NCI-H446 treated with DMSO at 0.1 percent for 48 hours (cell line): ENCODE results near the gene PHF21A.

Experiments
- DNase-seq: peaks from one replicate; lab custom pipeline; 2025; lab: John Stamatoyannopoulos, UW

PHF21A gene

DNA sequence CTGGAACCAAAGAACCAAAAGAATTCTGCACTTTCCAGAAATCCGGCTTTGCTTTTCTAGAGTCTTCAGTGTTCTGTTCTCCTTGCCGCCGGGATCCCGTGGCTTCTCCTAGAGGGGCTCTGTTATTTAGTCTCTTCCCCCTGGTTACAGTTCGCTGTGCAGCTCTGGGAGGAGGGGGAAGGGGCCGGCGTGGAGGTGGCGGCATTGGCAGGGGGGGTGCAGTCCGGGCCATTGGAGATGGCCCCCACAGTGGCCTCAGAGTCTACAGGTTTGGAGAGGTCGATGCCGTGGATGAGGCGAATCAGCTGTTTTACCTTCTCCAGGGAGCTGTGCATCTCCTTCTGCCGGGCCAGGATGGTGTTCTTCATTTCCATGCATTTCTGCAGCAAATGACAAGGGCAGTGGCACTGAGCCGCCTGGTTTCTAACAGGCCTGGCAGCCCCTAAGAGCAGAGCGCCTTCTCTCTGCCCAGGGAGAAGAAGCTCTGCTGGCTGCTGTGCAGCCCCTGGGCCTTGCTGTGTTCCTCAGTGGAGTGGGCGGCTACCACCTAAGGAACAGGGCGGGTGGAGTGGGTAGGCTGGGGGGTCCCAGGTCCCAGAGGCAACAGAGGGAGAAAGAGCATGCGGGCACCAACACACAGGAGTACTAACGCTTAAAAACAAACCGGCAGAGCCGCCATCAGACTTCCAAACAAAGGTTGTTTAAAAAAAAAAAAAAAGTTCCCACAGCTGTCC lies 187.2 kb downstream of the PHF21A start:
- DNase-seq, result no peak

DNA sequence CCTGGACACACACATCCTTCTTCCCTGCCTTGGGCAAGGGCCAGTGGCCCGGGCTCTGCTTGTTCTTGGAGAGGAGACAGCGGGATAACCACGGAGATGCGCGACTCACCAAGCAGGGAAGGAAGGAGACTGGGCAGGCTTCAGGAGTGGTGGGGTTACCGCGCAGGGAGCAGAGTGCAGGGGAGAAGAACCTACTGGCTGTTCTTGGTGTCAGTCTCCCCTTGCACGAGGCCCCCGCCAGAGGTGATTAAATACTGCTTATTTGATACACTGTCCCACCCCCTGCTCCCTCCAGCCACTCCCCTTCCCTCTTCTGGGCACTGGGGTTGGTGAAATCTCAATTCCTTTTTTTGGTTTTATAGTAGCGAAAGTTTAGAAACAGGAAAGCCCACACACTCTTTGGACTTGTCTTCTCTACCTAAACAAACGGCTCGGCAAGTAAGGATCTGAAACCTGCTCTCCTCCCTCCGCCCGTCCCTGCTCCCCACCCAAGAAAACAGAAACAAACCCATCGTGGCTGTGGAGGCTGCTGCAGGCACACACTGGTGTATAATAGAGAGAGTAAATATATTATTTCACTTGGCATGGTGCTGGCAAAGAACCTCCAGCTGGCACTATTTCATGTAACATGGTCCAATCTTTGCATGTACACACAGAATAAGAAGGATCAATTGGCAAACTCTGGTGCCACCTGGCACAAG lies 188.0 kb downstream of the PHF21A start:
- DNase-seq, result peak; percentile 20

DNA sequence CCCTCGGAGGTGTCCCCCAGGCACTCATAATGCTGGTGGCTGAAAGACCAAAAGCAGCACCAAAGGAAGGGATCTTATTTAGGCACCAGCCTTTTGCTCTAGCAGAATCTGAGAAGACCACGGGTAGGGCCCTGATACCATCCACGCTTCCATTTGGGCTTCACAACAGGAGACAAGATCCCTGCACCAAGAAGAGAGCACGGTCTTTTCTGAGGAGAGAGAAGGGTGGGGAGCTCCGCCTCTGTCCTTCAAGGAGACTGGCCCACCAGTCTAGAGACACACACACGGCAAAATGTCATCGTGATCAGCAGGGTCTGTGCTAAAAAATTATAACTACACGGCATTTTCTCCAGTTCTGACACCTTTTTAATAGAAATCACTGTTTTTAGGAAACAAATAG lies 189.0 kb downstream of the PHF21A start:
- DNase-seq, result no peak

DNA sequence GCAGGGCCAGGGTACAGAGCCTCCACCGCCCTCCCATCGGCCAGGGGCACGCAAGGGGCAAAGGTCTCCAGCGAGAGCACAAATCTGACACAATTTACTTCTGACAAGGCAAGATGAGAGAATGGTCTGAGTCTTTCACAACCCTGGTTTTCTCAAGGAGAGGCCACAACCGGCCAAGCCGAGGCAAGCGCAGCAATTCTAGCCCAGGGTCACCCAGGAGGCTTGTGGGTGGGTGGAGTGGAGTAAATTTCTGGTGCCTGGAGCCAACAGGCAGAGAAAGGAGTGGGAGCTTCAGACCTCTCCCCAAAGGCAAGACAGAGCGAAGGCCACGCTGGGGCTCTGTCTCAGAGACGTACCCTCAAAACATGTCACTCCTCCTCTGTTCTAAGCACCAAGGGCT lies 189.5 kb downstream of the PHF21A start:
- DNase-seq, result no peak

DNA sequence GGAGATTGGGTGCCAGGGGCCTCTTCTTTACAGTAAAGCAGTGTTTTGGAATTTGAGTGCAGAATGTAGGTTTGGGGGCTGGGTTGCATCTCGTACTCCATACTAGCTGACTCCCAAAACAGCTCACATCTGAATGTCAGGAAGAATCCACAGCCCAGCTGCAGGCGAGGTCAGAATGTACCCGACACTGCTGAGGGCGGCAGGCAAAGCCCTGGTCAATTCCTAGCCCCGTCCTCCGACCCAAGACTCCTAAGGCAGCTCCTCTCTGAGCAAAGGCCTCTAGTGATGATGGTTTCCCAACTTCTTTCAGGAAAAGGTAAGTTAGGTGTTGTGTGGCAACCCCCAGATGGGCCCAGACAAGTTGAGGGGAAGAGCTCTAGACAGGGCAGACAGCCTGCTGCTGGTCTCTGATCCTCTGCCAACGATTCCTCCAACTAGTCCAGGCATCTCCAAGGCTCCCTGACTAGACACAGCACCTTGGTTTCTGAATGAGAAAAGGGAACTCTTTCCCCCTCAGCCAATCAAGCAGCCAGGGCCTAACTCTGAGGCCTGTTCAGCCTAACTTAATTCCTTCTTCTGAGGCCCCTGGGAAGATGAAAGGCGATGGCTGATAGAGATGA lies 190.2 kb downstream of the PHF21A start:
- DNase-seq, result no peak

DNA sequence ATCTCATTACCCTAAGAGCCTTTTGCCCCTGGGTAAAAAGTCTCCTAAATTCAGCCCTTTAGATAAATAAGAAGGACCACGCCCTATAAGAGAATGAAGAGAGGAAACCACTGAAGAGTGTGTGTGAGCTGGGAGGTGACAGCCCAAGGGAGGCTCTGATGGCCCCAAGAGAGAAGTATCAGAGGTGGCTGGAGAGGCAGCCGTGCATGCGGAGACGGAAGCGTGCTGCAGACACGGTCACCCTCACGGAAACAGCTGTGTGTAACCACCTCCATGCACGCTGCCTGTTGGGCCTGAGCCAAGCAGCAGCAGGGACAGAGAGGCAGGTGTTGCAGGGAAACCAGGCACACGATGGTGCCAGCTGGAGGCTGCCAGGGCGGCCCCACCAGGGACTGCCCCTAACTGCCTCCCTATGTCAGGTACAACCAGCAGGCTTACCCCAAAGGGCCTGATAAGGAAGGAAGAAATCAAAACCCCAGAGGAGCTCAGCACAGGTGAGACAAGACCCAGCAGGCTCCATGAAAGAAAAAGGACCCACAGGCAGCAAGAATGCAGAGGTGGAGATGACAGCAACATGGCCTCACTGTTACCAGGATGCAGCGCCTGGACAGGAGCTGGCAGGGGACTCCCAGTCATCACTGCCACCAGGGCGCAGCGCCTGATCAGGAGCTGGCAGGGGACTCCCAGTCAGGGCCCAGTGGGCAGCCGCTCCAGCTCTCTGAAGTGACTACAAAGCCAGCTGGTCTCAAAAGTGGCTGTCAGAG lies 191.0 kb downstream of the PHF21A start:
- DNase-seq, result no peak

DNA sequence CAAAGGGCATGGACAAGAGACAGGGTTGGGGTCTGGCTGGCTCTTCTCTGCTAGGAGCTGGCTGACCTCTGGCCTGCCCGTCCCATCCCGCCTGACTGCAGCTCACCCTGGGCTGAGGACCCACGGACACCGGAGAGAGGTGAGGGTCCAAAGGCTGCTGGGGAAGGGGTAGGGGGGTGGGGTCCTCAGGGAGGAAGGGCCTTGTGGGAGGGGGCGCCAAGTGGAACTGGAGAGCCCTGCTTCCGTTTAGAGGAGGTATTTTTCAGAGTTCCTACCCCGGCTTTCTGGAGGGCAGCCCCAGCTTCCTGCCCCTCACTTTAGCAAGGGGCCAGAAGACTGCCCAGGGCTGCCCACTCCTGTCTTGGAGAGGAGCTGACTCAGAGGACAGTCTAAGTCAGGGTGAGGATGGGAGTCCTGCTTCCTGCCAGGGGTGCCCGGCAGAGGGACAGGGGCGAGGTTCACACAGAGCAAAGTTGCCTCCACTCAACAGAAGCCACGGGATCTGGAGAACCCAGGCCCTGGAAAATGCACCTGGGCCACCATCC lies 191.7 kb downstream of the PHF21A start:
- no peak for DNase-seq

DNA sequence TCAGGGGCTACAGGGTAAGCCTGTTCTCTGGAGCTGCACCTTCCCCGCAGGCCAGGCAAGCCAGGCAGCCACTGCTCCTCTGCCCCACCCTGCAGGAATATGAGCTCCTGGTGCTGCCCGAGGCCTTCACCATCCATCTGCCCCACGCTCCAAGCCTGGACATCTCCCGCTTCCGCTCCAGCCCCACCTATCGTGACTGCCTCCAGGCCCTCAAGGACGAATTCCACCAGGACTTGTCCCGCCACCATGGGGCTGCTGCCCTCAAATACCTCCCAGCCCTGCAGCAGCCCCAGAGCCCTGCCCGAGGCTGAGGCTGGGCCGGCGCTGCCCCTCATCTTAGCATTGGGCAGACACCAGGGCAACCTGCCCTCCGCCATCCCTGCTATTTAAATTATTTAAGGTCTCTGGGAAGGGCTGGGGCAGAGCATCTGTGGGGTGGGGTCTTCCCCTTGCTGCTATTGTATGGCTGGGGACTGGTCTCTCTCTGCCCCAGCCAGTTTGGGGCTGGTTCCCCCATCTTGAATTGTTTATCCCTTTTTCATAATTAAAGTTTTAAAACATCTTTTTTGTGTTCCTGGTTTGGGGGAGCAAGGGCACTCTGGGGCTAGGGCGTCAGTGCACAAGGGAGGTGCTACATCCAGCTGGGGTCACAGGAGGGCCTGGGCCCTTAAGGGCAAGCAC lies 192.6 kb downstream of the PHF21A start:
- DNase-seq, result no peak

DNA sequence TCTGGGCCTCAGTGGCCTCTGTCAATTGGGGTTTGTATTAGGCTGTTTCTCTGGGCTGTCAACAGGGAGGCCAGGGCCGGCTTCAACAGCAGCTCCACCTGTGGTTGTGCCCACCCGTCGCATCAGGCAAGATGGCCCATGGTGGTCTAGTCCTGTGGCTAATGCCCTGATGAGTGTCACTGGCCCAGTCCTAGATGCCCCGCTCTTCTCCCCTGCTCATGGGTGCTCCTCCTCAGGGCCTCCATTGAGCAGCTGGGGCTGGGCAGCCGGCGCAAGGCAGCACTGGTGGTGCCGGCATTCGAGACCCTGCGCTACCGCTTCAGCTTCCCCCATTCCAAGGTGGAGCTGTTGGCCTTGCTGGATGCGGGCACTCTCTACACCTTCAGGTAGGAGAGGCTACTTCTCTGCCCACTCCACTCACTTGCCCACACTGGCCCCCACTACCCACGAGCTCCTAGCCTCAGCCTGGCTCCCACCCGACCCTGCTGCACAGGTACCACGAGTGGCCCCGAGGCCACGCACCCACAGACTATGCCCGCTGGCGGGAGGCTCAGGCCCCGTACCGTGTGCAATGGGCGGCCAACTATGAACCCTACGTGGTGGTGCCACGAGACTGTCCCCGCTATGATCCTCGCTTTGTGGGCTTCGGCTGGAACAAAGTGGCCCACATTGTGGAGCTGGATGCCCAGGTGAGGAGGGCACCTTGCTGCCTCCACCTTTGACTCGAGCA lies 193.4 kb downstream of the PHF21A start:
- no peak for DNase-seq

DNA sequence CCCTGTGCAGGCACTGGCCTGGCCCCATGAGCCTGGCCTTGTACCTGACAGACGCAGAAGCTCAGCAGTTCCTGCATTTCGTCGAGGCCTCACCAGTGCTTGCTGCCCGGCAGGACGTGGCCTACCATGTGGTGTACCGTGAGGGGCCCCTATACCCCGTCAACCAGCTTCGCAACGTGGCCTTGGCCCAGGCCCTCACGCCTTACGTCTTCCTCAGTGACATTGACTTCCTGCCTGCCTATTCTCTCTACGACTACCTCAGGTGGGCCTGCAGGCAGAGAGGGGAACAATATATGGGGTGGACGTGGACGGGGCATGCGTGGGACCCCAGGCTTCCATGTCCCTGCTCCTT lies 193.9 kb downstream of the PHF21A start:
- DNase-seq, result no peak

DNA sequence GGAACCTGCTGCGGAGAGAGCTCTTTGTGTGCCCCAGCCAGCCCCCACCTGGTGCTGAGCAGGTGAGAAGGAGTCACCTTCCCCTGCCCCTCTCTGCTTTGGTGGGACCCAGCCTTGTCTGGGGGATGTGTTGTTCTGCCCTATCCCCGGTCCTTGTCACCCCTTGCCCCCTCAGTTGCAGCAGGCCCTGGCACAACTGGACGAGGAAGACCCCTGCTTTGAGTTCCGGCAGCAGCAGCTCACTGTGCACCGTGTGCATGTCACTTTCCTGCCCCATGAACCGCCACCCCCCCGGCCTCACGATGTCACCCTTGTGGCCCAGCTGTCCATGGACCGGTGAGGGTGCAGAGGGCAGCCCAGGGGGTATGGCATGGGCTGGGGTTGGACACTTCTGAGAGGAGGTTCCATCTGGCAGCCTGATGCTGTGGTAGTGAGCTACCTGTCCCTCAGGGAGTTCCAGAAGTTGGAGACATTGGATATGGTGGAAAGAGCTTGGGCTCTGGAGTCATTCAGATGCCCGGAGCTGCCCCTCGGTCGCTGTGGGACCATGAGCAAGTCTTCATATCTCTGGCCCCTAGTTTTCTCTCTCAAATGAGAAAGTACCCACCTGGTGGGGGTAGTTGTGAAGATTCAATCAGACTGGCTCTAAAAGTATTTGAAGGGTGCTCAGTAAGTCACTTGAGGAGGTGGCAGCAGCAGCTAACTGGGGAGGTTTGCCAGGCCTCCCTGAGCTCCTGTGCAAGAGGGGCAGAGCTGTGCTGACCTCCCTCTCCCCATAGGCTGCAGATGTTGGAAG lies 194.5 kb downstream of the PHF21A start:
- no peak for DNase-seq

DNA sequence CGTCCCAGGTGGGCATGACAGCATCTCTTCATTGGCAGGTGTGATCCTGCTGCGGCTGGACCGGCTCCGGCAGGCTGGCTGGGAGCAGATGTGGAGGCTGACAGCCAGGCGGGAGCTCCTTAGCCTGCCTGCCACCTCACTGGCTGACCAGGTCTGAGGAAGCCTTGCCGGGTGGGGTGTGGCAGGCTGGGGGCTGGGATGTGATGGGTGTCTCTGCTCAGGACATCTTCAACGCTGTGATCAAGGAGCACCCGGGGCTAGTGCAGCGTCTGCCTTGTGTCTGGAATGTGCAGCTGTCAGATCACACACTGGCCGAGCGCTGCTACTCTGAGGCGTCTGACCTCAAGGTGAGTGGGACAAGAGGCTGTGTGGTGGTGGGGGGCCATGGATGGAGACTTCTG lies 195.3 kb downstream of the PHF21A start:
- no peak for DNase-seq

DNA sequence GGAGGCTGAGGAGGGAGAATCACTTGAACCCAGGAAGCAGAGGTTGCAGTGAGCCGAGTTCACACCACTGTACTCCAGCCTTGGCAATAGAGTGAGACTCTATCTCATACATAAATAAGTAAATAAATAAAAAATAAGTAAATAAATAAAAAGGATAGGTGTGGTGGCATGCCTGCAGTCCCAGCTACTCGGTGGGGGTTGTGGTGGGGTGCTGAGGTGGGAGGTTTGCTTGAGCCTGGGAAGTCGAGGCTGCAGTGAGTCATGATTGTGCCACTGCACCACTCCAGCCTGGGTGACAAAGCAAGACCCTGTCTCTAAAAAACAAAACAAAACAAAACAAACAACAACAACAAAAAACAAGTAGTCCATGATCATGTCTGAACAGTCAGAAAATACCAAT lies 195.7 kb downstream of the PHF21A start:
- DNase-seq, result no peak

DNA sequence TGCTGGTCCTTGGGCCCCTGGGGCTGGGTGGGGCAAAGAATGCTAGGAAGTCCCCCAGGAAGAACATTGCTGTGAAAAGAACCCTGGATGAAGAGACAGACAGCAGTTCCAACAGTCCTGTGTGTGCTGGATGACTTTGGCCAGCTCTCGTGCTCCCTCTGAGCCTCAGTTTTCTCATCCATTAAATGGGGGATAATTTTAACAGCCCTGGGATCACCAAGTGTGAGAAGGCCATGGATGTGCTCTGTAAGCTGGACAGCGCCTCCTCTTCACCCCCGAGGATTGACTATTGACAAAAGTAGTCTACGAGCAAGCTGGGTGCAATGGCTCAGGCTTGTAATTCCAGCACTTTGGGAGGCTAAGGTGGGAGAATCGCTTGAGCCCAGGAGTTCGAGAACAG lies 196.3 kb downstream of the PHF21A start:
- DNase-seq, result no peak

DNA sequence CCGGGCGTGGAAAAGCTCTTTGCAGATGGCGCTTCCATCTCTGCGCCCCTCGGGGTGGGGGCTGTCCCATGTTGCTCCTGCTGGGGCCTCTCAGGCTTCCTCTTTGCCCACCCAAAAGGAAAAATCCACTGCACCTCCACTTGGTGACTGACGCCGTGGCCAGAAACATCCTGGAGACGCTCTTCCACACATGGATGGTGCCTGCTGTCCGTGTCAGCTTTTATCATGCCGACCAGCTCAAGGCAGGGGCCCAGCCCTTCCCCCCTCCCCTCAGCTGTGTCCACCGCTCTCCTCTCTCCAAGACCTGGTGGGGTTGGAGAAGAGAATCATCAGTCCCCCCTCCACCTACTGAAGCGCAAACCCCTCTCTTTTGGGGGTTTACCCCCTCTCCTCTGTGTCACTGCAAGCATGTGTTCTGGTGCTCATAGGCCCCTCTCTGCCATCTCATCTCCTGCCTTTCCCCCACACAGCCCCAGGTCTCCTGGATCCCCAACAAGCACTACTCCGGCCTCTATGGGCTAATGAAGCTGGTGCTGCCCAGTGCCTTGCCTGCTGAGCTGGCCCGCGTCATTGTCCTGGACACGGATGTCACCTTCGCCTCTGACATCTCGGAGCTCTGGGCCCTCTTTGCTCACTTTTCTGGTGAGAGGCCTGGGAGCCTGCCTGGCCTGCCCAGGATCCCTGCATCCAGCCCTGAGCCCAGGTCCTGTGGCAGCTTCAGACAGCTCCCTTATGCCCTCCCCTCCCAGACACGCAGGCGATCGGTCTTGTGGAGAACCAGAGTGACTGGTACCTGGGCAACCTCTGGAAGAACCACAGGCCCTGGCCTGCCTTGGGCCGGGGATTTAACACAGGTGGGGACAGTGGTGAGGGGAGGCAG lies 197.0 kb downstream of the PHF21A start:
- no peak for DNase-seq

DNA sequence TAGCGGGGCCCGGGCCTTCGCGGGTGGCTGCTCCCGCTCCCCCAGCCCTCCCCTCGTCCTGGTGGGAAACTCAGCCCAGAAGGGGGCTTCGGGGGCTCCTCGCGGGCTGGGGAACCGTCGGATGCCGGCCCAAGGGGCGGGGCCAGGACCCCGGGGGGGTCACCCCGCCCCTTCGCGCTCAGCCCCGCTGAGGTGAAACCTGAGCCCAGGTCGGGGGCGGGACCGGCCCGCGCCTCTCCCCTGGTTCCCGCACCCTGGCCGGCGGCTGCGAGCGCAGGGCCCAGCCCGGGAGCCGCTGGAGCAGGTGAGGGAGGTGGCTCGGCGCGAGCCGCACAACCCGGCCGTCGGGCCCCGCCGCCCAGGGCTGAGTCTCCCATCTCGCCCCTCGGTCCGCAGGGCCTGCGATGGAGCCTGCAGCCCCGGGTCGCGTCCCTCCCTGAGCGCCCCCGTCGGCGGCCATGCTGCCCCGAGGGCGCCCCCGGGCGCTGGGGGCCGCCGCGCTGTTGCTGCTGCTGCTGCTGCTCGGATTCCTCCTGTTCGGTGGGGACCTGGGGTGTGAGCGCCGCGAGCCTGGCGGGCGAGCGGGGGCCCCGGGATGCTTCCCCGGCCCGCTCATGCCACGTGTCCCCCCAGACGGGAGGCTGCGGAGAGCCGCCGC lies 198.7 kb downstream of the PHF21A start, which contains the start of gene LARGE2:
Gene LARGE2, plus strand, starts transcription at position 232 of the 658 bp plus-strand sequence. Its CDS starts 227 bp downstream, at position 459.
- DNase-seq, result no peak

DNA sequence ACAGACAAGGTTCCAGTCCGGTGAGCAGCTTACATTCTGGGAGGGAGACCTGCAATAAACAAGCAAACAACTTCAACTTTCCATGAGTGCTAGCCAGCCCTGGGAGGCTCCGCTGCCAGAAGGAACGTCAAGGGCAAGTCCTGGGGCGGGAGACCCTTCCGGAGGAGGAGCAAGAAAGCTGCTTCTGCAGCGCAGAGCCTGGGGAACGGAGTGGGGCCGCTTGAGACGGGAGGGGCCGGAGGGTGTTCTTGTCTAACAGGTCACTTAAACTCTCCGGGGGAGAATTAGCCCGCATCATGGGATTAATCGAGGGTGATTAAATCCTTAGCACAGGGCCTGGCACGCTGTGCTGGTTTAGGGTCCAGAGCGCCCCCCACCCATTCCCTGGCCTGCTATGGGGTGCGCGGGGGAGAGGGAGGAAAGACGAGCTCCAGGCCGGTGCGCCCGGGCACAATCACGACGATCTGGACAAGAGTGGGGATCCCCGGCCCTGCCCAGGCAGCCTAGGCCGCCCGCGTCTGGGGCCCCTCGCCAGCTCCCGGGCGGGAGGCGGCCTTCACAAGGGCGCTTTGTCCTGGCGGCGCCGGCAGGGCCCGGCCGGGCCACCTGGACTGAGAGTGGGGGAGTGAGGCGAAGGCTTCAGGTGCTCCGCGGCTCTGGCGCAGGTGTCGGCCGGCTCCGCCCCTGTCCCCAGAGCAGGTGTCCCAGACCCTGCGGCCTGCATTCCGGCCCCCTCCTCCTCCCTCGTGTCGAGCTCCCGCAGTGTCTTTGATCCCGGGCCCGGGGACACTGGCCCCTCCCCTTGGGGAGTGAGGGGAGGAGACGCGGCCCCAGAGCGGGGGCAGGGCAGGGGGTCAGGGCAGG lies 199.5 kb downstream of the PHF21A start:
- no peak for DNase-seq
